IPS-NIHi11 (cell line): ENCODE data around the gene EYS.

Experiments used
- DNase-seq: peaks from one replicate; pipeline ENCODE4 v3.0.0; 2012; ENCODE audit warnings: mixed read lengths, low spot score

The EYS gene

DNA sequence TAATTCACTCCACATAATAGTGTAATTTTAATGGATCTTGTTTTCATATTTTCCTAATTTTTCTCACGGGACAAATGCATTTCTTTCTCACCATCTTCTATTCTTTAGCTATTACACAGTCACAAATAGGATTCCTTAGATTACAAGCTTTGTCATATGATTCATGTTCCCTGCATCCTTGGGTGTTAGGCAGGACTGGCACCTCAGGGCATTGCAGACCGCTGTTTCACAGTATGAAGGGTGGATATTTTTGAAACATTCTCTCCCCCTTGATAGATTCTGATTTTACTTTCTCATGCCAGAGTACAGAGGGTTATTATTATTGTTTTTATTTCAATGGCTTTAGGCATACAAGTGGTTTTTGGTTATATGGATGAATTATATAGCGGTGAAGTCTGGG, 1469.0 kb downstream of the EYS start:
- DNase-seq: no peak

GRCh38 chr6:64233746-64234145, 1473.3 kb downstream of the EYS start:
- no peak for DNase-seq

DNA sequence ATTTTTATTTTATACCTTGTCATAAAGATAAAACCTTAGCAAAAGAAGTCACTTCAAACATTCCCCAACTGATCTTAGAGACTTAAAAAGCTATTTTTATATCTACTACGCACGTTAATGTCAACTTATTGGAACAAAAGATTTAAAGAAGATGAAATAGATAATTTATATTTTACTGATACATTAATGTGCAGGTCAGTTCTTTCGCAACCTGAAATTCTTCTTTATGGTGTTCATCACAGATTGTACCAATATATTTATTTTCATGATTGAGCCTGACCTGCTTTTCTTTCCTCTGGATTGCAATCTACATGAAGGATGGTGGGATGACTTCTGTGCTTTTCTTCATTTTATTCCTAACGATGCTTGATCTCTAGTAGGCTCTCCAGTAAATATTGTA, 1475.1 kb downstream of the EYS start:
- no peak for DNase-seq

- DNase-seq: no peak
Observed at GRCh38 chr6:64230530-64230929, 1476.5 kb downstream of the EYS start.

- DNase-seq: no peak
Observed at GRCh38 chr6:64227863-64228262, 1479.2 kb downstream of the EYS start.

DNA sequence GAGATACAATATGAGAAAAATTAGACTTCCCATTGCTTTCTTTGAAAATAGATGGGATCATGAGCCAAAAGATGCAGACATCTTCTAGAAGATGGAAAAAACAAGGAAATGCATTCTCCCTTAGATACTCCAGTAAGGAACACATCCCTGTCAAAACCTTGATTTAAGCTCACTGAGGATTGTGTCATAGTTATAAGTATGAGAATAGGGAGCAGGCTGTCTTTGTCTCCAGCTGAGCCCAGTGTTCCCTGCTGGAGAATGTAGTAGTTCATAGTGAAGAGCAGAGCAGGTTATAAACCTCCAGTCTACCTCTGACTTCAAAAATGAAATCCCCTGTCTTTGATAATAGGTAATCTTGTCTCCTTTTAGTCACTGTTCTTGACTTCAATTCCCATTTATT, 1481.5 kb downstream of the EYS start:
- DNase-seq: no peak

DNA sequence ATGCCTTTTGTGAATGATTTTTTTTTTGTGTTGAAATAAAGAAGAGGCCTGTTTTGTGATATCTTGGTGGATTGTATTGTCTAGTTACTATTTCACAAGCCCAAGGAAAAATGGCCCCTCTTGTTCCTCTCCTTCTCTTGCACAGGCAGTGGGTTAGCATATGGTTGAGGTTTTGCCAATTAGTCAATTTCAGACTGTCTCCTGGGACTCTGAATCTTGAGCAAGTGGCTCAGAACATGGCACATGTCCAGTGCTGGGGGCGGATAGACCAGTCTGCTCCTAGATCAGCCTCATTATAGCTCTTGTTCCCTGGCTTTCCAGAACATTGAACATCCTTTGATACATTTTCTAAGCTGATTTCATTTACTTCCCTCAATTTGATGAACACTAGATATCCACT, 1482.2 kb downstream of the EYS start:
- DNase-seq: no peak

- DNase-seq: no peak
Observed at GRCh38 chr6:64221776-64222175, 1485.2 kb downstream of the EYS start.

- DNase-seq: no peak
Observed at GRCh38 chr6:64220801-64221200, 1486.2 kb downstream of the EYS start.

GRCh38 chr6:64217721-64218620, 1489.1 kb downstream of the EYS start:
- DNase-seq: no peak

DNA sequence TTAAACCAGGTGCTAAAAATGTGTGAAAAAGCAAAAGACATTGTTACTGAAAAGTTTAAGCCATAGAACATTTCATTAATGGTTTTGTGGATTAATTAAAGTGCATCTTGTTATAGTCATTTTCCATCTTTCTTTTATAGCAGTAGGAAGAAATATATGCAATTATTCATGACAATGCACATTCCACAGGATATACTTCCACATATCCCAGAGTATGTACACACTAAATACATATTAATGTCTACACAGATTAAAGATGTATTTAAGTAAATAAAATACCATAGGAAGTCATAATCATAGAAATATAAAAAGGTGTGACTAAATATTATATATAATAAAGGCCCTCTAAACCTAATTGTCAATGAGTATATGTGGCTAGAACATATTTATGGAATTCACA, 1492.7 kb downstream of the EYS start:
- no peak for DNase-seq

DNA sequence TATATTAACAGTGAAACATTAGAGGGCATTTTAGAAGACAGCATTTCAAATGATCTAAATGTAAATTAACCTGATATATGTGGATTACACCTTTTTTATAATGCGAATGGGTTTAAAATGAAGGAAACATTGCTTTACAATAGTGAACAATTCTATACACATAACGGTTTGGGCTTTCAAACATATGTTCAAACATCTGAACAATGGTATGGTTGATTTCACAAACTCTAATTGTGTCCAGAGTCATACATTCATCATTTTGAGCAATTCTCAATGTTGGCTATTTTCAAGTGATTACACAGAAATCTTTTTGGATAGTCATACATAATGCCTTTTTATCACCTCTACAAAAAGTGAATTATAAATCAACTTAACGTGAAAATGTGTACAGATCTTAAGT, 1493.3 kb downstream of the EYS start:
- DNase-seq: no peak

DNA sequence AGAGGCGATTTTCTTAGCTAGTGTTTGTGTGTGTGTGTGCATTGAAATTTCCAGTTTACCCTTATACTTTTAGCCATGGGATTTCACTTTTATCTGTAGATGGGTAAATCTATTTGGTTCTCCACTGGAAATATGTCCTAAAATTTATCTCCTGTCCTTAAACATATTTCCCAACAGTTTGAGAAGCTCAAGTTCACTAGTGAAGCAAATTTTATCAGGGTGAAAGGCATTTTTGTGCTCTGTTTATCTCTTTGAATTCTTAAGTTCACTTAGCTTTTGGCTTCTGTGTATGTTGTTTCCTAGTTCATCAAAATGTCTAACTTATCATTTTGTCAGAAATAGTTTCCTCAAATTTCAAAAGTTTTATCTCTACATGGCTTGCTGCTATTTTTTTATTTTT, 1509.8 kb downstream of the EYS start:
- DNase-seq: no peak

DNA sequence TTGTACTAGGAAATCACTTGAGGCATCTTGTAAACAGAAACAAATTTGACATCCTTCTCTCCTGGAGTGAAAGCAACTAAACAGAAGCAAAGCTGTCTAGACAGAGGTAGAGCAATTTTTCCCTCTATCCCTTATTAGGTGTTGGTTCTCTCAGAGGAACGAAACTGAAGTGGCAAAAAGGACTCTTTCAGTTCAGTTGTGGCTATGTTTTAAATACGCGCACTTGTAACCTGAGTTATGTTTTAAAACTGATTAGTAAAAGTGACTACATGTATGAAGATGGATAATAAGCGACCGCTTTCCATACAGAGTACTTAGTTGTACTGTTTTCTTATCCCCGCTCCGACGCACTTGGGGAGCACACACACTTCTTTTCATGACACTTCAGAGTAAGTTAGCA, 1520.4 kb downstream of the EYS start:
- DNase-seq: no peak

DNA sequence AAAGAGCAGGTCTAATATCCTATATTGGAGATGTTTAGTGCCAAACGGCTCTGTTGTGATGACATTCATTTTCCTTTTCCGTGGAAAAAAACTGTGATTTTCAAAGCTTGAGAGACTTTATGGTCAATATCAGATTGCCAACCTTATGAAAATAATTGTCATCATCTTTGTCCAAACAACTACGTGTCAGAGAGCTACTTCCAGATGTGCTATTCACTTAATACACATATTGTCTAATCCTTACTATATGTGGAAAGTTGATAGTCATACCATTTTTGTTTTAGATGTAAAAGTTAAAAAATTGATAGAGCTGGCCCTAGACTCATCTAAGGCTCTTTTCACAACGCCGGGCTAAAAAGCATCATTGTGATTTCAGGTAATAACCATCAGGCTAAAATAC, 1521.4 kb downstream of the EYS start:
- DNase-seq: no peak

DNA sequence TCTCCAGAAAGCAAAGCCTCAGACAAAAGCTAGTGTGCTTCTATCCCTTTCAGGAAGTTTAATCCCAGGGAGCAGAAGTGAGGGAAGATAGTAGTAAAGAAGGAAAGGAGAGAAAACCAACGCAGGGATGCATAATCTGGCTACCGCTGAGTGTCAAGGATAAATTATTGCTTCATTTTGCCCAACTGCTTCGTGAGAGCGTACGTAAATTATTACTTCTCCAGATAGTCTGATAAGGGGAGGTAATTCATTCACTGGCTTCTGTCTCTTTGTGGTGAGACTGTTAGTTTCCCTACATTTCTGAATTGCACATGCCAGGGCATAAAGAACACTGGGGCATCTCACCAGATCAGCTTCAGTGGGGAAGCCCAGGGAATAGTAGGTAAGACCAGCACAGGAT, 1531.7 kb downstream of the EYS start:
- no peak for DNase-seq

DNA sequence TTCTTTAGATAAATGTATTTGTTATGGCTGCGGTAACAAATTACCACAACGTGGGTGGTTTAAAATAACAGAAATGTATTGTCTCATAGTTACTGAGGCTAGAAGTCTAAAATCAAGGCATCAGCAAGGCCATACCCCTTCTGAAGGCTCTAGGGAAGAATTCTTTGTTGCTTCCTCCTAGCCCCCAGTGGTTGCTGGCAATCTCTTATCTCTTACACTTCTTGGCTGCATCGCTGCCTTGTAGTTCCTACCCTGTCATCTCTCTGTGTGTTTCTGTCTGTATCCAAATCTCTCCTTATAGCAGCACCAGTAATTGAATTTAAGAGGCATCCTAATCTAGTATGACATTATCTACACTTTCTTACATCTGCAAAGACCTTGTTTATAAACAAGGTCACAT, 1536.7 kb downstream of the EYS start:
- DNase-seq: no peak

DNA sequence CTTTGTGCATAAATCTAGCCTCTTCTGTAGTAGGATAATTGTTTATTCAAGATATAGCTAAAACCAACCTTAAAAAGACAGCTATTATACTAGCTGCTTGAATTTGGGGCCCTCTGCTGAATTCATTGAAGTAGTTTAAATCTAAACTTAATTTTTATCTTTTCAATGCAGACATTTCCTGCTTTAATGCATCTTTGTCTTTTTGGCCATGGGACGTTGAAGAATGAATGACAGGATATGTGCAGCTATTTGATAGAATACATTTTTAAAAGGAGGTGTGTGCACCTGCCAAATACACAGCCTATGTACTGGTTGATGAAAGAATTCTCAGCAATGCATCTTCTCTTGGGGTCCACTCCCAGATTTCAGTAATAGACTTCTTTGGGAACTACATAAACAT, 1546.5 kb downstream of the EYS start:
- DNase-seq: no peak

GRCh38 chr6:64155063-64155462, 1552.0 kb downstream of the EYS start:
- DNase-seq: no peak

DNA sequence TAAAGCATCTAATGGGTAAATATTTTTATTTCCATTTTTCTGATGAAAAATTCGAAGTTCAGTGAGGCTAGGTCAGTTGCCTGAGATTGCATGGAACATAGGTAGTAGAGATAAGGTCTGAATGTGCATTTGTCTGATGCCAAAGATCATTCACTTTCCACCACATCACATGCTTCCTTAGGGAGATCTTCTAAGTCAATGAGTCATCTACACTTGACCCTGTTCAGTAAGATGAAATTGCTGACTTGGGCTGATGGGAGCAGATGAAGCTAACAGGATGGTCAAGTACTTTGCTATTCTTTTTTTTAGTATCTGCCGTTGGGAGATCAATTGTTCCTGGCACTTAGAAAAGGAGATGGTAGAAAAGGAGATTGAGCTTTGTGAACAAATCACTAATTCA, 1560.2 kb downstream of the EYS start:
- DNase-seq: no peak

GRCh38 chr6:64146094-64146493, 1560.9 kb downstream of the EYS start:
- DNase-seq: no peak

DNA sequence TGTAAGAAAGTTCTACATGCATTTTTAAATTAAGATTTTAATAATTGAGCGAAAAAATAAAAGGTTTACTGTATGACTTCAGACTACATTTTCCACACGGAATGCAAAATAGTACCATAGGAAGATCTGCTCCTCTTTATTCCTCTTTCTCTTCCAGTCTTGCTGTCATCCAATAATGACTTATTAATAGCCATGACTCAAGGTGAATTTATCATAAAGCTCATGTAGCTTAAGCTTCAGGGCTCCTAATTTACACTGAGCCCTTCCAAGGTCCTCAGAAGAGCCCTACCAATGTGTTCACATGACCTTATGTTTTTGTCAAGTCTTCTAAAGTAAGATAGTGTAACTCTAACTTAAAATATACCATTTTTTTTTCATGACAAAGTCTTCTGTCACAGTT, 1561.4 kb downstream of the EYS start:
- DNase-seq: no peak

DNA sequence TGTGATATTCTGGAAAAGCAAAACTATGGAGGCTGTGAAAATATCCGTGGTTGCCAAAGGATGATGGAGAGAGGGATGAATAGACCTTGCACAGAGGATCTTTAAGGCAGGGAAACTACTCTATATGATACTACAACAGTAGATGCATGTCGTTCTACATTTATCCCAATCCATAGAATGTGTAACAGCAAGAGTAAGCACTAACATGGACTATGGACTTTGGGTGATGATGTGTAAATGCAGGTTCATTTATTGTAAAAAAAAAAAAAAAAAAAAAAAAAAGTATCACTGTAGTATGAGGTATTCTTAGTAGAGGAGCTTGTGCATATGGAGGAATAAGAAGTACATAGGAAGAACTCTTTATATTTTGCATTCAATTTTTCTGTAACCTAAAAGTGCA, 1563.9 kb downstream of the EYS start:
- no peak for DNase-seq

- no peak for DNase-seq
Observed at GRCh38 chr6:64141680-64142079, 1565.3 kb downstream of the EYS start.
